Measurements from ENCODE around the gene RHBDL3.
"Not testable (repeated sequence)": the region's sequence is repeated elsewhere in the genome, so short reads cannot be mapped to it uniquely, and the experiment has no call there.

RHBDL3 gene

DNA sequence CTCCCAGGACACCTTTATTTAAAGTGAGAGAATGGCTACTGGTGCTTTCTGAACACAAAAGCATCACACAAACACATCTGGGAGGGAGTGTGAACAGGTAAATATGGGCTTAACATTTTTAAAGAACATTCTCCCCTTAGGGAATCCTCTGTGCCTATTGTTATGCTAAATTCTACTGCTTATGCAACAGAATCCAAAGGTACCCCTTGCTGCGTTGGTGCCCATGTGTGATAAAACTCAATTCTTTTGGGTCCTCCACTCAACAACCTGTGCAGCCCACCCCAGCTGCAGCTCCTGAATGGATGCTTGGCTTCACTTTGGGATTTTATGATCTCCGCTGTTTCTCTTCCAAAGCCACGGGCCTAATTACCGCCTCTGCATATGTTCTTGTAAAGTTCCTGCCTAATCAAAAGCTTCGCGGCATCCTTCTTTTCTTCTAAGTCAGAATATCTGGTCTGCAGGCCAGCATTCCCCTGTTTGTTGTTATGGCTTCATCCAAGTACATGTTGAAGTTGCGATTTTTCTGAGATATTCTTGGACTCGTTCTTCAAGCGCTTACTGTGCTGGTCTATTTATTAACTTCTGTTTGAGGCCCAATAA lies 23.9 kb downstream of the RHBDL3 start:
- no peak for DNase-seq (ENCODE audit: low spot score)

DNA sequence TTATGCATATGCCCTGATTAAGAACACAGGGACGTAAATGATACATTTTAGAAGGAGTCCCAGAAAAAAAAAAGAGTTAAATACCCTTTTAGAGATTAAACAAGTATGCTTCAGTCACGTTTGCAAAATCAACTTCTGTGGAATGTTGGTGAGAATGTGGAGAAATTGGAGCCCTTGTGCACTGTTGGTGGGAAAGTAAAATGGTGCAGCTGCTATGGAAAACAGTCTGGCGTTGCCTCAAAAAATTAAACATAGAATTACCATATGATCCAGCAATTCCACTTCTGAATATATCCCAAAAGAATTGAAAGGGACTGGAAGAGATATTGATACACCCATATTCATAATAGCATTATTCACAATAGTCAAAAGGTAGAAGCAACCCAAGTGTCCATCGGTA lies 26.5 kb downstream of the RHBDL3 start:
- DNase-seq (ENCODE audit: low spot score), result no peak

DNA sequence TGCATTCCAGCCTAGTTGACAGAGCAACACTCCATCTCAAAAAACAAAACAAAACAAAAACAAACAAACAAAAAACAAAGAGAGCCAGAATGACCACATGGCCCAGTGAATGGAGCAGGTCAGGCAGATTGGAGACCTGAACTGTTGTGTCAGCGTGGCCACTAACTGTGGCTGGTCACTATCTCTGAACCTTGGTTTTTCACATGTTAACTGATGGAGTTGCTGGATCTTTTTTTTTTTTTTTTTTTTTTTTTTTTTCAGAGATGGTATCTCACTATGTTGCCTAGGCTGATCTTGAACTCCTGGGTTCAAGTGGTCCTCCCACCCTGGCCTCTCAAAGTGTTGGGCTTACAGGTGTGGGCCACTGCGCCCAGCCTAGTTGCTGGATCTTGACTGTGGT lies 31.8 kb downstream of the RHBDL3 start:
- no peak for DNase-seq (ENCODE audit: low spot score)

DNA sequence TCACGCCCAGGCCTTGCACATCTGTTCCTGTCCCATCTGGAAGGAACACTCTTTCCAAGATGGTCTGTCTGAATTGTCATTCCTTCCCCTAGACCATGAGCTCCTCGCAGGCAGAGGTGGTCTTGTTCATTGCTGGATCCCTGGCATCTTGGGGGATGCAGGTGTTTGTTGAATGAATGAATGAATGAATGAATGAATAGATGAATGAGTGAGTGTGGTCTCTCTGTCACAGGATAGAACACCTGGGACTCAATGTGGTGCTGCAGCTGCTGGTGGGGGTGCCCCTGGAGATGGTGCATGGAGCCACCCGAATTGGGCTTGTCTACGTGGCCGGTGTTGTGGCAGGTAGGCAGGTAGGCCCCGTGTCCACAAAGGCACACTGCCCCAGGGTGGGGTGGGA lies 32.2 kb downstream of the RHBDL3 start:
- DNase-seq (ENCODE audit: low spot score), result no peak

DNA sequence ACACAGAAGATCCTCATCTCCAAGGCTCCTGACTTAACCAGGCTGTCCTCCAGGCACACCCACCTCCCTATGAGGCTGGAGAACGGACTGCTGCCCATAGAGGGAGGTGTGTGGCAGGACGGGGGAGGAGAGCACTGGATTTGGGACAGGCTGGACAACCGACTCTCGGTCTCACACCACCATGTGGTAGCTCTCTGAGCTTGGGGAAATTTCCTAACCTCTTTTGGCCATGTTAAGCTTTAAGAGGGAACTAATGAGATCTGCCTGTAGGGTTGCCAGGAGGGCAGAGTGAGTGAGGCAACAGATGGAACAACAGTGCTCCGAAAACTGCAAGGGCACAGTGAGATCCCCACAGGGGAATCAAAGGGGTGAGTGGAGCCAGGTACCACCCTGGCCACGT lies 32.7 kb downstream of the RHBDL3 start:
- no peak for DNase-seq (ENCODE audit: low spot score)

DNA sequence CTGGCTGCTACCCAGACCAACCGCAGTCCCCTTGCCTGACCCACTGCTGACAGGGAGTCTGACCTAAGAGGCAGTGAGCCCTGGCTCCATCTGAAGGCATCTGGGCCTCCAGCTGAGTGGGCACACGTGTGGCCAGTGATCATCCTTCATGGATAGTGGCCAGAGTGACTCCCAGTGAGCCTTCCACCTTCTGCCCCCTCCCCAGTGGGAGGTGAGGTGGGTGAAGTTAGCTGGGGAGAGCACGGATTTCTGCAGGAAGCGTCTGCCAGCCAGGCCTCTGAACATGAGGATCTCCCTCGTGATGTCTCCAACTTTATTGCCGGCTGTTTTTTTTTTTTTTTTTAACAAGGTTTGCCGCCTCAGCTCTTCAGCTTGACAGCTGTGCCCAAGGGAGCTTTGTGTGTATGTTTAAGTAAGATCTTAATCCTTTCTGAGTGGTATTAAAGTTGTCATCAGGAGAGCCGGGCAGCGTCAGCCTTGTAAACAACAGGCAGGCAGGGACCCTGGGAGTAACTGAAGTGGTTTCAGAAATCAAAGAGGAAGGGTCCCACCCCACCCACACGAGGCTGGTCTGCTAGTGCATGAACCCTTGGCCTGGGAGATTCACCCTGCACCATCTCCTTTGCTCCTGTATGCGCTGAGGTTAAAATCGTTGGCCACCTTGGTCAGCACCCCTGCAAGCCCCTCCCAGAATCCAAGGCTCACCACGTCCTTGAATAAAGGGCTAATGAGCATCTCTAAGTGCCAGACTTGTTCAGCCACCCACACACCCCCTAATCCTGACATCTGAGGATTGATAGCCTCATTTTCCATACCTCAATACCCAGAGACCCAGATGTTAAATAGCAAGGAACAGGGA lies 33.3 kb downstream of the RHBDL3 start:
- DNase-seq (ENCODE audit: low spot score), result no peak

DNA sequence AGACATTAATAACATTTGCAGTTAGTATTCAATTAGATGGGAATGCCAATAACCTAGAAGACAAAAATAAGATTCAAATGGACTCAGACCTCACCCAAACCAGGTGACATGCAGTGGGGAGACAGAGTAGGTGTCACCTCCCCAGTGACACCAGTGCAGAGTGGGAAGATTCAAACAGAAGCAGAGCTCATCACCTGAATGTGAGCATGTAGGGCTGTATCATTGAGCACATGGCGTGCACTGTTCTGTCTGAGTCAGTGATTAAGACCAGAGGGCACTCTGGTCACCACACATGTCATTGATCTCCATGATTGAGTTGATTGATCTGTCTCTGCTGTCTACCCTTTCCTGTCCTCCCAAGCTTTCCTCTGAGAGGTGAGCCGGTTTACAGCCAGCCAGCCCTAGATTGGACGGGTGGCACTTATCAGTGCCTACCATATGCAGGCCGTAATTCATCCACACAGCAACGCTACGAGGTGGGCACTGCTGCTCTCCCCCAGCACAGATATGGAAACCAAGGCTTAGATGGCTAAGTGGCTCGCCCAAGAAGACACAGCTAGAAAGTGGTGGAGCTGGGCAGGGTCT lies 34.0 kb downstream of the RHBDL3 start:
- peak; percentile 32 for DNase-seq (ENCODE audit: low spot score)

DNA sequence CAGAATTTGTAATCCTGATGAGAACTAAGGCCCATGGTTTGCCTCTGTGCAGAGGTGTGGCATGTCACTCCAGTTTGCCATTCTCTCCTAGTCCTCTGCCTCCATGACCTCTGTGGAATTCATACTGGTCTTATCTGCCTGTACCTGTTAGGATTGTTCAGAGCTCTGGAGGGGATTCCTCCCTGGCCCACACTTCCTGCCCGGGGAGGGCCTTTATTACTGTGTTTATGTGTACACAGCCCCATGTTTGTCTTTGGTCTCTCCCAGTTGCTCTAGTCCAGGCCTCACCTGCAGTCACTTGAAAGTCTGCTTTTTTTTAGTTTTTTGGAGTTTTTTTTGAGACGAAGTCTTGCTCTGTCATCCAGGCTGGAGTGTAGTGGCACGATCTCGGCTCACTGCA lies 36.4 kb downstream of the RHBDL3 start:
- DNase-seq (ENCODE audit: low spot score), result no peak

DNA sequence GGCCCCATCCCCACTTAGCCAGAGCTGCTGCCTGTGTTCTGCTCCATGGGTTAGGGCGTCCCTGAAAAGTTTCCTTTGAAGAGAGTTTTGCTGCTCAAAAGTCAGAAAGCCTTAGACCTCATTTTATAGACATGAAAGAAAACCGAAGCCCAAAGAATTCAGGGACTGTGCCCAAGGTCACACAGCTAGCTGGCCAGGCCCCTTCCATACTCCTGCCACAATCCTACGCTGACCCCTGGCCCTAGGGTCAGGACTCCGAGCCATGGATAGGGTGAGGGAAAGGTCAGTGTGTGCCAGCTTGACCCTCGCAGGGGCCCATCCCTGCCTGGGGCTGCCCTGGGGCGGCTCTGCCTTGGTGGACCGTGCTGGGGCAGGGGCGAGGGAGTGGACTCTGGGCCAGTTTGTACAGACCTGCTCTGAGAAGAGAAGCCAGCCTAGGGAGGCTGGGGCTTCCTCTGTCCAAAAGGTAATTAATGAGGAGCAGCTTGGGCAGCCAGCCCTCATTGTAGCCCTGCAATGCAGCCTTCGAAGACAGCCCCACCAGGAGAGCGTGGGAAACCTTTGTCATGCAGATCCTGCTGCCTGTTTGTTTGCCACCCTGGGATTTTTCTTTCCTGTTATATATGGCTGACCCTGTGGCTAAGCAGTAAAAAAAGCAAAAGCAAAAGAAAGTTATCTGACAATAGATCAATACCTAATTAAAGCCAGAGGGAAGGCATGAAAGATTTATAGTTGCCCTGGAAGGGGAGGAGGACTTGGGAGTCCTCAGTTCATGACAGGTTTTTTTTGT lies 37.4 kb downstream of the RHBDL3 start:
- DNase-seq (ENCODE audit: low spot score), result no peak

DNA sequence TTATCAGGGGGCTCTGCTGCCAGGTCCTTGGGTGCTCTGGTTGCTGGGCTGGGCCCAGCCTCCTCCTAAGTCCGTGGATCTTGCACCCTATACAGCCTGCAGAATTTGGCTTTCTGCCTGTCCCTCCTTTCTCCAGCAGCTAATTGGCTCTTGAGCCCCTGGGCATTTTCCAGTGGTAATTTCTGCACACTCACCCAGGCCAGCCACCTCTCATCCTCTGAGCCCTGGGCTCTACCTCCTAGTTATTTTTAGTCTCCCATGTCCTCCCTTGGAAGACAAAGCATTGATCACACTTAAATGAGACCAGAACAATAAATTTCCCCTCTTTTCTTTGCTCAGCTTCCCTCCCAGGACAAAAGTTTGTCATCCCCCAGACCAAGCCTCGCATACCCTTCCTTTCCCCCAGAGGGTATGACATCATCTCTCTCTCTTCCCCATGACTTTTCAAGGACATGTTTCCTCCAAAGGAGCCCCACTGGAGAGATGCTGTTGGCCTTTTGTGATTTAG lies 38.2 kb downstream of the RHBDL3 start:
- DNase-seq (ENCODE audit: low spot score), result no peak

DNA sequence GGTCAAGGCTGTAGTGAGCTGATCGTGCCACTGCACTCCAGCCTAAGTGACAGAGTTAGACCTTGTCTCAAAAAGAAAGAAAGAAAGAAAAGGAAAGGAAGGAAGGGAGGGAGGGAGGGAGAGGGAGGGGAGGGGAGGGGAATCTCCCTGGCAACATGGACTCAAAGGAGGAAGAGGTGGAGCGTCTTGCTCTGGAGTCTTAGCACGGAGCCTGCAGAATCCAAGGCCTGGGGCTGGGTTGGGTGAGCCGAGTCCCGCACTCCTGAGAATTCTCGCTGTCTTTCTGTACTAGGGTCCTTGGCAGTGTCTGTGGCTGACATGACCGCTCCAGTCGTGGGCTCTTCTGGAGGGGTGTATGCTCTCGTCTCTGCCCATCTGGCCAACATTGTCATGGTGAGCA lies 39.4 kb downstream of the RHBDL3 start:
- no peak for DNase-seq (ENCODE audit: low spot score)

DNA sequence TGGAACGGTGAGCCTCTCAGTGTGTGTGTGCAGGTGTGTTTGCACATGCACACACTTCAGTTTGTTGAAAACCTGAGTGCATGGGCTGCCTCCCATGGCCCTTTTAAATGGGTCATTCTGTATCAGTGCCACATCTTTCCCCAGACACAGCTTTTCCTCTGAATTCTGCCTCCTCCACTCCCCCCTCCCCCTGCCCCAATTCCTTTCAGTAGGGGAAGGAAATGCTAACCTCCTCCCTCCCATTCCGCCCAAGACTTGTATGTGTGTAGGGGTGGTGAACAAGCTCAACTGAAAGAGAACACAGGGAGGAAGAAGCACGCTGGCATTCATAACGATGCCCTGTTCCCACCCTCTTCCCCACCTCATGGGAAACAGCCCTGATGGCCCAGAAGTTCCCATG lies 42.0 kb downstream of the RHBDL3 start:
- DNase-seq (ENCODE audit: low spot score), result no peak

DNA sequence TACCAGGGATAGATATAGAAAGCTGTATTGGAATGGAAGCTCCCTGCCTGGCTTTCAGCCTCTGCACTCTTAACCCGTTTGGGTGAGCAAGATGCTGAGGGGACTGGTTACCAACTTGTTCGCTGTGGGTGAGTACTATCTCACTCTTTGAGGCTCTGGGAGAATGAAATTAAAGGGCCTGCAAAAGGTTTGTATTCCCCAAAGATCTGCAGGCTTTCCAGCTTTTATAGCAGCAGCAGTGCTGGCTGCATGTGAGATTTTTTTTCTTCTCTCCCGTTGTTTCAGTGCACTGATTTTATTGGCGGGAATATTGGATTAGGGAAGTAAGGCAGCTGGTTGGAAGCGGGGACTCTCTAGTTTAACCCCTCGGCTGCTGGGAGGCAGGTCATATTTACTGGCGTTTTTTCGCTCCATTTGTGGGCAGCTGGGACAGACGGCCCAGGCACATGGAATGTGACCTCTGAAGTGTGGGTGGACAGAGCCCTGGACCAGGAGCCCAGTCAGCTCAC lies 45.5 kb downstream of the RHBDL3 start:
- DNase-seq (ENCODE audit: low spot score), result no peak

DNA sequence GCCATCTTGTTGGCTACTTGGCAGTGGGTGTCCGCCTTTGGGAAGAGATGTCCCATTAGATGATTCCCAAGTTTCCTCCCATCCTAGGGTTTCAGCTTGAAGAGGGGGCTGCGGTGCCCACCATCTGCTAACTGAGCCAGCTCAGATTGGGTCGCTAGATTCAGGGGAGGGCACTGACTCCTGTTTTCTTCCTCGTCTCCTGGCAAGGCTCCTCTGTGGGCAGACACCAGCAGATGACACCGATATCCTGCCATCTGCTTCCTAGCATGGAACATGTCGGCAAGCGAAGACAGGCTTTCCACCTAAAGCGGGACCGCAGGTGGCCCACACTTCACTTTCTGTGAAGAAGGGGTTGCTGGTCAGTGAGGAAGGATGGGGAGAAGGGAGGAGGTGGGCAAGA lies 49.0 kb downstream of the RHBDL3 start:
- DNase-seq (ENCODE audit: low spot score), result no peak

DNA sequence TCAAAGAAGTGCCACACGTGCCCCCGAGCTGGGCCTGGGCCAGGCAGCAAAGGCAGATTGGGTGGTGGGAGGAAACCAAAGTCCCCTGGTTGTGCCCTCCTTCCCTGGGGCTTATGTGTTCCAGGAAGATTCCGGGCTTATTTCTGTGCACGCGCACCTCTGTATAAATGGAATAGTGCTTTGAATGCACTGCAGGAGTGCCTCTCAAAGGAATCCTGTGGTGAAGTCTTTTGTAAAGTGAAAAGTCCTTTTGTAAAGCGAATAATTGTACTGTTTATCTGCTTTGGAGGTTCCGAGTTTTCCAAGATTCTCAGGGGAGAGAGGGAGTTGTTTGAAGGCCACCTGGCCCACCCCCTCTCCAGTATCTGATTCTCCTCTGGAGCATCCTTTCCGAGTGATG lies 49.5 kb downstream of the RHBDL3 start:
- no peak for DNase-seq (ENCODE audit: low spot score)

DNA sequence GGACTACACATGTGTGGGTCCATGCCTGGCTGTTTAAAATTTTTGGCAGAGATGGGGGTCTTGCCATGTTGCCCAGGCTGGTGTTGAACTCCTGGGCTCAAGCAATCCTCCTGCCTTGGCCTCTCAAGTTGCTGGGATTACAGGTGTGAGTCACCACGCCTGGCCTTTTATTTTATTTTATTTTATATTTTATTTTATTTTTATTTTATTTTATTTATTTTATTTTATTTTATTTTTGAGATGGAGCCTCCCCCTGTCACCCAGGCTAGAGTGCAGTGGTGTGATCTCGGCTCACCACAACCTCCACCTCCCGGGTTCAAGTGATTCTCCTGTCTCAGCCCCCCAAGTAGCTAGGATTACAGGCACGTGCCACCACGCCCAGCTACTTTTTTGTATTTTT lies 51.0 kb downstream of the RHBDL3 start:
- not testable (repeated sequence) for DNase-seq (ENCODE audit: low spot score)

DNA sequence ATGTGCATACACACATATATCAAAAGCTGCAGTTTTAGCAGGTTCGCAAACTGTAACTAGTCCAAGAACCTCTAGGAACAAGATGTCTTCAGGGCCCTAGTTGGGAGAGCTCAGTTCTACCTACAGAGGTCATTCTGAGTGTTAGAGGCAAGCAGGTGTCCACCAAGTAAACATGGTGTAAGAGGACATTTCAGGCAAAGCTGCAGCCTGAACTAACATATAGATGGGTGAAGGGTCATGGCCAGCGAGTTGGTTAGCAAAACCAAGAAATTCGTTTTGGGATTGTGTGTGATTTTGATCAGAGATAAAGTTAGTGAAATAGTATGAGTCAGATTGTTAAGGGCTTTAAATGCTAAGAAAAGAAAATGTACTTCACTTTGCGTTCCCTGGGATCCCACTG lies 51.7 kb downstream of the RHBDL3 start:
- no peak for DNase-seq (ENCODE audit: low spot score)

DNA sequence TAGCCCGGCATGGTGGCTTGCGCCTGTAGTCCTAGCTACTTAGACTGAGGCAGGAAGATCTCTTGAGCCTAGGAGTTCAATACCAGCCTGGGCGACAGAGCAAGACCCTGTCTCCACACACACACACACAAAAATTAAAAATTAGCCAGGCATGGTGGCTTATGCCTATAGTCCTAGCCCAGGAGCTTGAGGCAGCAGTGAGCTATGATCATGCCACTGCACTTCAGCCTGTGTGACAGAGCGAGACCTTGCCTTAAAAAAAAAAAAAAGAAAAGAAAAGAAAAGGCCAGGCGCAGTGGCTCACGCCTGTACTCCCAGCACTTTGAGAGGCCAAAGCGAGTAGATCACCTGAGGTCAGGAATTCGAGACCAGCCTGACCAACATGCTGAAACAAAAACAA lies 52.4 kb downstream of the RHBDL3 start:
- no peak for DNase-seq (ENCODE audit: low spot score)

DNA sequence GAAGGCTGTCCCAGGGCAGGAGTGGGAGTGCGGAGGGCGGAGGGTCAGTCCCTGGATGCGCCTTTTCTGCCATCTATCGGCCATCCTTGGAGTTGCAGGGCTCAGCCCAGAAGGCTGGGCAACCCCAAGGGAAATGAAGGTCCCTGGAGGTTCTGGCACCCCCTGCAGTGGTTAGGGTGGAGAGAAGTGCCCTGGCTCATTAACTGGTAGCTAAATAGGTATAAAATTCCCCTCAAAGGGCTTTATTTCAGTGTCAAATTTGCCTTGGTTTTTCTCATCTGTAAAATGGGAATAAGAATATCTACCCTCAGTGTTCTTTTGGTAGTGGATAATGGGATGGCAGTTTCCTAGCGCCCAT lies 53.9 kb downstream of the RHBDL3 start:
- peak; percentile 53 for DNase-seq (ENCODE audit: low spot score)

DNA sequence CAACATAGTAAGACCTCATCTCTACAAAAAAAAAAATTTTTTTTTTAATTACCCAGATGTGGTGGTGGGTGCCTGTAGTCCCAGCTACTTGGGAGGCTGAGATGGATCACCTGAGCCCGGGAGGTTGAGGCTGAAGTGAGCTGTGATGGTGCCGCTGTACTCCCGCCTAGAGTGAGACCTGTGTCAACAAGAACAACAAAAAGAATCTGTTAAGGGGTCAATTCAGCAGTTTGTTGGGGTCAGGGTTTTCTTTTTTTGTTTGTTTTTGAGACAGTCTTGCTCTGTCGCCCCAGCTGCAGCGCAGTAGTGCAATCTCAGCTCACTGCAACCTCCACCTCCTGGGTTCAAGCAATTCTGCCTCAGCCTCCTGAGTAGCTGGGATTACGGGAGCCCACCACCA lies 54.4 kb downstream of the RHBDL3 start:
- not testable (repeated sequence) for DNase-seq (ENCODE audit: low spot score)

DNA sequence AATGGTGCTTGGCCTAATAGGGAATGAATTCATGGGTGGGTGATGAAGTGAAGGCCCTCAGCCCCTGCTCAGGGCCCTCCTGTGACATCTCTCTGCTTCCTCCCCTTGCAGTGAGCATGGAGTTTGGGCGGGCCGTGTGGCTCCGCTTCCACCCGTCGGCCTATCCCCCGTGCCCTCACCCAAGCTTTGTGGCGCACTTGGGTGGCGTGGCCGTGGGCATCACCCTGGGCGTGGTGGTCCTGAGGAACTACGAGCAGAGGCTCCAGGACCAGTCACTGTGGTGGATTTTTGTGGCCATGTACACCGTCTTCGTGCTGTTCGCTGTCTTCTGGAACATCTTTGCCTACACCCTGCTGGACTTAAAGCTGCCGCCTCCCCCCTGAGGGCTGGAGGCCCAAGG lies 55.2 kb downstream of the RHBDL3 start:
- no peak for DNase-seq (ENCODE audit: low spot score)

DNA sequence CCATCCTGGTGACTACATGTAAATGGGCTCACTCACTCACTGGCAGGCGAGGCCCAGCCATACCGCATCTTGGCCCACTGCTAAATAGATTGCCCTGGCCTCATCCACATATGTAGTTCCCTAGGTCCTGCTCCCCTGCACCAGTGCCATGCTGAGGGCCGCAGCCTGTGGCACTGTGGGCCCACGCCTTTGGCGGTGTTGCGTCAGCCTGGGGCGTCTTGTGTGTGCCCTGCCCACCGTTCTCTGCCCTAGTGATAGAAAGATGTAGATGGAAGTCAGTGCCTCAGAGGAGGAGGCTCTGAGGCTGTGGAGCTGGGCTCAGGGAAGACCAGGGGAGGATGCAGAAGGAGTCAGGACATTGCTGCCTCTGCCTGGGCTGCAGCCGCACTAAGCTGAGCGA lies 57.4 kb downstream of the RHBDL3 start:
- no peak for DNase-seq (ENCODE audit: low spot score)
